GM18861 (cell line): ENCODE data around the gene OR52E8.

Source experiments
- ATAC-seq: cut with Tn5 transposase; IDR thresholded peaks from one replicate; pipeline ENCODE4 v1.9.1; 2021; ENCODE audit not compliant: unreplicated experiment

The OR52E8 gene

GRCh38 chr11:5857590-5857989 lies at the start of gene OR52E8:
Gene OR52E8, minus strand, starts transcription at chr11:5857690. Its CDS starts 0 bp downstream, at chr11:5857690.
- no peak for ATAC-seq

GRCh38 chr11:5899534-5899933 lies 42.0 kb upstream of the OR52E8 start:
- no peak for ATAC-seq

- ATAC-seq = no peak
Measured at GRCh38 chr11:5892908-5893307, 35.4 kb upstream of the OR52E8 start, which contains the start of gene OR52E5. Gene OR52E5, plus strand, starts transcription at chr11:5893208. Its CDS starts 7,569 bp downstream, at chr11:5900777.

- no peak for ATAC-seq
Measured at GRCh38 chr11:5891216-5891800, 33.8 kb upstream of the OR52E8 start.

- no peak for ATAC-seq
Measured at GRCh38 chr11:5887661-5888060, 30.2 kb upstream of the OR52E8 start.

GRCh38 chr11:5887172-5887571 lies 29.7 kb upstream of the OR52E8 start:
- ATAC-seq = no peak

- ATAC-seq = no peak
Measured at GRCh38 chr11:5881756-5882155, 24.3 kb upstream of the OR52E8 start.

GRCh38 chr11:5880329-5880728 lies 22.8 kb upstream of the OR52E8 start, which contains the start of gene OR52E4:
Gene OR52E4, plus strand, starts transcription at chr11:5880629. Its CDS starts 3,664 bp downstream, at chr11:5884293.
- no peak for ATAC-seq

GRCh38 chr11:5878564-5878963 lies 21.1 kb upstream of the OR52E8 start:
- no peak for ATAC-seq

GRCh38 chr11:5865826-5866225 lies 8.3 kb upstream of the OR52E8 start:
- ATAC-seq = no peak

GRCh38 chr11:5851002-5851401 lies 6.5 kb downstream of the OR52E8 start:
- ATAC-seq = no peak

GRCh38 chr11:5847711-5848110 lies 9.8 kb downstream of the OR52E8 start:
- no peak for ATAC-seq

- ATAC-seq = no peak
Measured at GRCh38 chr11:5846701-5847100, 10.8 kb downstream of the OR52E8 start.

- ATAC-seq = no peak
Measured at GRCh38 chr11:5841797-5842196, 15.7 kb downstream of the OR52E8 start, which contains the start of gene OR52E6. Gene OR52E6, minus strand, starts transcription at chr11:5841897. Its CDS starts 0 bp downstream, at chr11:5841897.

- ATAC-seq = no peak
Measured at GRCh38 chr11:5837695-5838094, 19.8 kb downstream of the OR52E8 start.

GRCh38 chr11:5833446-5833845 lies 24.0 kb downstream of the OR52E8 start:
- no peak for ATAC-seq

GRCh38 chr11:5831196-5831829 lies 26.2 kb downstream of the OR52E8 start:
- no peak for ATAC-seq

GRCh38 chr11:5818245-5818886 lies 39.1 kb downstream of the OR52E8 start:
- ATAC-seq = peak; percentile 47

- no peak for ATAC-seq
Measured at GRCh38 chr11:5815534-5815933, 42.0 kb downstream of the OR52E8 start.

GRCh38 chr11:5809905-5810795 lies 47.3 kb downstream of the OR52E8 start:
- no peak for ATAC-seq

- ATAC-seq = no peak
Measured at GRCh38 chr11:5809122-5809519, 48.4 kb downstream of the OR52E8 start.
